Upper lobe of left lung (tissue), 6 donors: ENCODE results near the gene JOSD1. TPM values are rescaled to one million over a fixed set of nuclear protein-coding genes. Genes with fewer than 3 reads are reported as not detected.
"Not testable (repeated sequence)": the region's sequence is repeated elsewhere in the genome, so short reads cannot be mapped to it uniquely, and the experiment has no call there.

Experiments used
- ATAC-seq, 2 donors: fragments of 200-7000 bp; cut with Tn5 transposase; one replicate each; pipeline ENCODE4 v1.9.1; 2022; ENCODE audit warnings: mild to moderate bottlenecking in 2 of 2, moderate library complexity in 2 of 2; ENCODE audit not compliant: low FRiP score in 2 of 2
- DNase-seq, 2 donors: peaks; one replicate each; pipeline ENCODE4 v3.0.0-alpha.2; 2019 to 2020
- H3K27ac ChIP-seq, 4 donors: fragments of 200-600 bp; sonication (generic); one replicate each; pipeline ENCODE4 v1.5.1; 2016 to 2019
- H3K27me3 ChIP-seq, 4 donors: fragments of 200-600 bp; sonication (generic); one replicate each; pipeline ENCODE4 v1.5.1; 2017 to 2019
- H3K36me3 ChIP-seq, 4 donors: fragments of 200-600 bp; sonication (generic); one replicate each; pipeline ENCODE4 v1.5.1; 2016 to 2019
- H3K4me1 ChIP-seq, 4 donors: fragments of 200-600 bp; sonication (generic); one replicate each; pipeline ENCODE4 v1.5.1; 2018 to 2019
- H3K4me3 ChIP-seq, 4 donors: fragments of 200-600 bp; sonication (generic); one replicate each; pipeline ENCODE4 v1.5.1; 2017 to 2019; ENCODE audit warnings: mild to moderate bottlenecking in 2 of 4, moderate library complexity in 1 of 4
- H3K9me3 ChIP-seq, 4 donors: fragments of 200-600 bp; sonication (generic); one replicate each; pipeline ENCODE4 v1.5.1; 2018 to 2019
- EP300 ChIP-seq, 4 donors: sonication (generic); formaldehyde crosslinking; IDR thresholded peaks; one replicate each; pipeline ENCODE4 v1.5.1; 2017; ENCODE audit warnings: antibody characterized with exemption in 4 of 4, control low read depth in 2 of 4
- POLR2A ChIP-seq, 4 donors: fragments of 450-650 bp; IDR thresholded peaks; one replicate each; pipeline ENCODE4 v1.5.1; 2016 to 2017; ENCODE audit warnings: antibody characterized with exemption in 4 of 4, mild to moderate bottlenecking in 2 of 4
- POLR2AphosphoS5 ChIP-seq, 2 donors: sonication (generic); formaldehyde crosslinking; IDR thresholded peaks; one replicate each; pipeline ENCODE4 v1.5.1; 2017; ENCODE audit warnings: antibody characterized with exemption in 2 of 2
- WGBS, 2 donors: methylation state at CpG; one replicate each; pipeline ENCODE4 v1.1.5; 2017 to 2018; 5-methylcytosine and 5-hydroxymethylcytosine counted together
- total RNA-seq, 6 donors: library from RNA; depleted of rRNA in 4 of 6; stranded (reverse); fragments of >200 nt in 4 of 6; gene quantifications; one replicate each; pipeline versions ENCODE4 v1.1.0 to v1.2.1, GENCODE V29; 2016 to 2021
- TF ChIP-seq, protein P1 (sequence below), 6 experiments: fragments of 450-650 bp in 4 of 6; fragments of 200-600 bp in 2 of 6; sonication (generic) in 2 of 6; IDR thresholded peaks; one replicate each; pipeline ENCODE4 v1.5.1; 2016 to 2019; ENCODE audit warnings: antibody characterized with exemption in 6 of 6
- donor health status: DM: no; HTN: no; CAD: no; lungs with moderate emphysema.
- donor health status: DM: no; HTN: yes; CAD: no; lungs with severe emphysema.

The JOSD1 gene
- total RNA-seq, 6 donors from 2014 or later, result 47.1 to 84.8 (median 67.3) TPM

DNA sequence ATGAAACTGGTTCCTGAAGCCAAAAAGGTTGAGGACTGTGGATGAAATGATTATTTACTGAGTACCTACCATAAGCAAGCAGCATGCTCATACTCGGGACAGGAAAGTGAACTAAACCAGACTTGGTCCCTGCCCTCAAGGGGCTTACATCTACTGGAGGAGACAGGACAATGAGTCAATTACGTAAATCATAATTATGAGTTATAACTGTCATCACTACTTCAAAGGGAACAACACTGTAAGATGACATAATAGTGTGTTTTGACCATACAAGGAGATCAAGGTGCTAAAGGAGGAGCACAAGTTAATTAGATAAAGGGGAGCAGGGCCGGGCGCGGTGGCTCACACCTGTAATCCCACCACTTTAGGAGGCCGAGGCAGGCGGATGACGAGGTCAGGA is 47.0 kb downstream of the JOSD1 start:
- H3K4me3 ChIP-seq, result no peak overlapping the region
- no peak for TF ChIP-seq POLR2AphosphoS5 (IDR thresholded peaks at IDR 0.05)
- TF ChIP-seq EP300 (IDR thresholded peaks at IDR 0.05), result no peak

DNA sequence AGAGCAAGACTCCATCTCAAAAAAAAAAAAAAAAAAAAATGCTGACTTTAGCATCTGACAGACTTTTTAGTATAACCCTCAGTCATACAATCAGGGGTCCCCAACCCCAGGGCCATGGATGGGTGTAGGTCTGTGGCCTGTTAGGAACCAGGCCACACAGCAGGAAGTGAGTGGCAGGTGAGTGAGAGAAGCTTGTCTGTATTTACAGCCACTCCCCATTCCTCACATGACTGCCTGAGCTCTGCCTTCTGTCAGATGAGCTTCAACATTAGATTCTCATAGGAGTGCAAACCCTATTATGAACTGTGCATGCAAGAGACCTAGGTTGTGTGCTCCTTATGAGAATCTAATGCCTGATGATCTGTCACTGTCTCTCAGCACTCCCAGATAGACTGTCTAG is 47.9 kb downstream of the JOSD1 start:
- H3K36me3 ChIP-seq, result no peaks in the 10 kb centered on the region
- H3K27me3 ChIP-seq, result no peaks in the 10 kb centered on the region
- TF ChIP-seq POLR2AphosphoS5 (IDR thresholded peaks at IDR 0.05) (no peak), EP300 (IDR thresholded peaks at IDR 0.05) (no peak), POLR2A (IDR thresholded peaks at IDR 0.05) (no peak)
- TF ChIP-seq, protein P1, sequence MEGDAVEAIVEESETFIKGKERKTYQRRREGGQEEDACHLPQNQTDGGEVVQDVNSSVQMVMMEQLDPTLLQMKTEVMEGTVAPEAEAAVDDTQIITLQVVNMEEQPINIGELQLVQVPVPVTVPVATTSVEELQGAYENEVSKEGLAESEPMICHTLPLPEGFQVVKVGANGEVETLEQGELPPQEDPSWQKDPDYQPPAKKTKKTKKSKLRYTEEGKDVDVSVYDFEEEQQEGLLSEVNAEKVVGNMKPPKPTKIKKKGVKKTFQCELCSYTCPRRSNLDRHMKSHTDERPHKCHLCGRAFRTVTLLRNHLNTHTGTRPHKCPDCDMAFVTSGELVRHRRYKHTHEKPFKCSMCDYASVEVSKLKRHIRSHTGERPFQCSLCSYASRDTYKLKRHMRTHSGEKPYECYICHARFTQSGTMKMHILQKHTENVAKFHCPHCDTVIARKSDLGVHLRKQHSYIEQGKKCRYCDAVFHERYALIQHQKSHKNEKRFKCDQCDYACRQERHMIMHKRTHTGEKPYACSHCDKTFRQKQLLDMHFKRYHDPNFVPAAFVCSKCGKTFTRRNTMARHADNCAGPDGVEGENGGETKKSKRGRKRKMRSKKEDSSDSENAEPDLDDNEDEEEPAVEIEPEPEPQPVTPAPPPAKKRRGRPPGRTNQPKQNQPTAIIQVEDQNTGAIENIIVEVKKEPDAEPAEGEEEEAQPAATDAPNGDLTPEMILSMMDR (IDR thresholded peaks at IDR 0.05), result no peak
- ATAC-seq, result no peak
- H3K4me3 ChIP-seq, result no peak overlapping the region
- DNase-seq, result no peak
- no peak overlapping the region for H3K27ac ChIP-seq
- H3K9me3 ChIP-seq, result no peaks in the 10 kb centered on the region
- H3K4me1 ChIP-seq, result peaks cover 7 to 16% (median 14%) of the 10 kb centered on the region in 4 donors

More for the DNA sequence above, 47.0 kb downstream of the JOSD1 start:
- DNase-seq, result no peak
- 97% methylated on average over 8 of the region's 8 CpGs for WGBS, 2 donors
- no peak for ATAC-seq
- H3K27me3 ChIP-seq, result no peaks in the 10 kb centered on the region
- no peak overlapping the region for H3K27ac ChIP-seq
- no peaks in the 10 kb centered on the region for H3K36me3 ChIP-seq
- H3K9me3 ChIP-seq, result no peaks in the 10 kb centered on the region
- H3K4me1 ChIP-seq, result peaks cover 7 to 25% (median 16%) of the 10 kb centered on the region in 4 donors

DNA sequence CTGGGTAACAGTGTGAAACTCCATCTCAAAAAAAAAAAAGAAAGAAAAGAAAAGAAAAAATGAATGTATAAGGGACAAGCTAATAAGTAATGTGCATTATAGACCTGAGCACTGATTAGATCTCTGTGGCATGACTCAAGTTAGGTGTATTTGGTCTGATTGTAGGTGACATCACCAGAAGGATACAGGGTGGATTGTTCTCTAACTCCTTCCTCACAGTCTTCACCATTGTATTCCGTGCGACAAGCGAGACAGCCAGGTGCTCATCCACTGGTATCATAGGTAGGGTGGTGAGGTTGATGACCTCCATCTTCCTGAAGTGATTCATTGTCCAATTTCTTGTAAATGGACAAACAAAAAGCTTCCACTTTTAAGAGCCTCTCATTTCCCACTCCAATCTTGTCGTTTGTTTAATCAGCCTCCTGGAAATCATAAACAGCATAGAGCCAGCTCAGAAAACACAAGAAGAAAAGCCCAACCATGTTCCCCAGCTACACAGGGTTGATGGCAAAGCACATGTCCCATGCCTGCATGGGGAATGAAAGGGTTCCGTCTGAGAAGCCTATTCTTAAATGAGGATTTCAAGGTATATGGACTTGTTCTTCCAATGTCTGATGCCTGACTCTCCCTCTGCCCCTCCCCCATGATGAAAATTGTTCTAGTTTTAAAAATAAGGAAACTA is 50.8 kb downstream of the JOSD1 start:
- Histone ChIP-seq H3K27me3 (no peaks in the 10 kb centered on the region), H3K4me3 (no peak overlapping the region), H3K9me3 (no peaks in the 10 kb centered on the region), H3K4me1 (no peaks in the 10 kb centered on the region), H3K27ac (no peak overlapping the region), H3K36me3 (no peaks in the 10 kb centered on the region)
- 77% methylated on average over 5 of the region's 5 CpGs for WGBS, 2 donors
- DNase-seq (no peak), ATAC-seq (no peak)
- TF ChIP-seq, protein P1 (IDR thresholded peaks at IDR 0.05), result no peak
- TF ChIP-seq POLR2AphosphoS5 (IDR thresholded peaks at IDR 0.05) (no peak), POLR2A (IDR thresholded peaks at IDR 0.05) (no peak)

DNA sequence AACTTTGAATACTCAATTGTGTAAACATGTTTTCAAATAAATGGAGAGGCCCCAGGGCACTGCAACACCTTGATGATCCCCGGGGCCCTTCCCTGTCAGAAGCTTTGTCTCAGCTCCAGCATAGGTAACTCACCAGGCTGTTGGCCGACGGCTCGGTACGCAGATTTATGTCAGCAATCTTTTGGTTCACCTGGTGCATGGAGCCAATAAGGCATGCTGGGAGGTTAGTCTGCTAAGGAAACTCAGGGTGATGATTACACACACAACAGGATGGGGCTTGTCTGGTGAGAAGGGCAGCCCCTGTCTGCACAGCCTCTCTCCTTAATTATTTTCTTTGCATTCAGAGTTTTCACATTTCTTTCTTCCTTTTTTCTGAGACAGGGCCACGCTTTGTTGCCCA is 55.3 kb downstream of the JOSD1 start:
- DNase-seq, result no peak

DNA sequence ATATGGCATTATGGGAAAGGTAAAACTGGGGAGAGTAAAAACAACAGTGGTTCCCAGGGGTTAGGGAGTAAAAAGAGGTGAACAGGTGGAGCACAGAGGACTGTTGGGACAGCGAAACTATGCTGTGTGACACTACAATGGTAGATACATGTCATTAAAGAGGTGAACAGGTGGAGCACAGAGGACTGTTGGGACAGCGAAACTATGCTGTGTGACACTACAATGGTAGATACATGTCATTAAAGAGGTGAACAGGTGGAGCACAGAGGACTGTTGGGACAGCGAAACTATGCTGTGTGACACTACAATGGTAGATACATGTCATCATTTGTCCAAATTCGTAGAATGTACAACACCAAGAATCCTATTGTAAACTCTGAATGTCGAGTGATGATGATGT is 56.5 kb downstream of the JOSD1 start:
- peak in 1 of 2 donors; percentile 98 for ATAC-seq
- not testable (repeated sequence) for DNase-seq, H3K4me1 ChIP-seq, H3K27ac ChIP-seq, H3K36me3 ChIP-seq, H3K27me3 ChIP-seq, H3K9me3 ChIP-seq, H3K4me3 ChIP-seq
- WGBS, 2 donors, result 93 to 95% methylated on average over 5 of the region's 5 CpGs

More for the DNA sequence above, 55.3 kb downstream of the JOSD1 start:
- Histone ChIP-seq H3K27me3 (no peaks in the 10 kb centered on the region), H3K27ac (no peak overlapping the region), H3K4me1 (no peaks in the 10 kb centered on the region), H3K9me3 (no peaks in the 10 kb centered on the region), H3K36me3 (no peaks in the 10 kb centered on the region), H3K4me3 (no peak overlapping the region)
- no peak for ATAC-seq
- TF ChIP-seq POLR2A (IDR thresholded peaks at IDR 0.05), result no peak
- TF ChIP-seq, protein P1 (IDR thresholded peaks at IDR 0.05), result no peak
- no peak for TF ChIP-seq POLR2AphosphoS5 (IDR thresholded peaks at IDR 0.05)
- TF ChIP-seq EP300 (IDR thresholded peaks at IDR 0.05), result no peak
- 90 to 92% methylated on average over 6 of the region's 6 CpGs for WGBS, 2 donors

DNA sequence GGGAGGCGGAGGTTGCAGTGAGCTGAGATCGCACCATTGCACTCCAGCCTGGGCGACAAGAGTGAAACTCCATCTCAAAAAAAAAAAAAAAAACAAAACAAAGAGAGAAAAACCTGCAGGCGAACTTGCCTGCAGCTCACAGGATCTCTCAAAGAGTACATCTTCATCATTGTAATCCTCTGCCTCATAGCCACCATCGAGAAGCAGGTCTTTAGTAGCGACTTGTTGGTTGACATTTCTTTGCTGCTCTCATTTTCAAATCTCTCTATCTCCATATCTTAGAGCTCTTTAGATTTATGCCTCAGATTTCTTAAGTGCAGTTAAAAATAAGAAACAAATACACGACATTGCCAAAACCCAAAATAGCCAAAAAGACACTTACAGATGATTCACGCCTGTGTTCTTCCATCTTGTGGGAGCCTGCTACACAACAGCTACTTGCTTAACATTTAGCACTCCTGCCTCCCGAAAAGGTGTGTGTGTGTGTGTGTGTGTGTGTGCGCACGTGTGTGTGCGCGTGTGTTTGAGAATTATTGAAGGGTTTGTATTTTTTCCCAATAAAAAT is 59.2 kb downstream of the JOSD1 start:
- no peak overlapping the region for H3K4me3 ChIP-seq
- no peaks in the 10 kb centered on the region for H3K9me3 ChIP-seq
- H3K27me3 ChIP-seq, result no peaks in the 10 kb centered on the region
- no peak for ATAC-seq
- DNase-seq, result no peak
- no peak for TF ChIP-seq EP300 (IDR thresholded peaks at IDR 0.05)
- no peak for TF ChIP-seq POLR2AphosphoS5 (IDR thresholded peaks at IDR 0.05)
- TF ChIP-seq, protein P1 (IDR thresholded peaks at IDR 0.05), result no peak
- TF ChIP-seq POLR2A (IDR thresholded peaks at IDR 0.05), result no peak
- H3K36me3 ChIP-seq, result no peaks in the 10 kb centered on the region
- WGBS, 2 donors, result 88 to 95% methylated on average over 13 of the region's 13 CpGs
- no peak overlapping the region for H3K27ac ChIP-seq
- no peaks in the 10 kb centered on the region for H3K4me1 ChIP-seq
